Calu3 (cell line): ENCODE results near the gene VPS41. TPM values are rescaled to one million over a fixed set of nuclear protein-coding genes. Genes with fewer than 3 reads are reported as not detected.
A peak's percentile ranks its signal among the peaks of the same experiment; 100 is the strongest.

Source experiments
- BruUV-seq: library from RNA; stranded (reverse); fragments of 400-500 nt; replicated peaks from 2 replicates; lab custom pipeline; 2021; lab: Mats Ljungman, UMichigan
- CTCF ChIA-PET: fragments of 300-600 bp; sonication (Branson Sonifier 250); formaldehyde crosslinking; loops from one replicate; lab custom pipeline; 2022; ENCODE audit warnings: antibody characterized with exemption; lab: Charles Lee
- DNase-seq: peaks from one replicate; pipeline ENCODE4 v3.0.0; 2022
- H3K27ac Mint-ChIP-seq: one replicate; pipeline ENCODE4 v1.8.0; 2022; ENCODE audit warnings: mixed read lengths; ENCODE audit not compliant: unreplicated experiment
- H3K27me3 Mint-ChIP-seq: one replicate; pipeline ENCODE4 v1.8.0; 2022; ENCODE audit warnings: mixed read lengths; ENCODE audit not compliant: unreplicated experiment
- H3K36me3 Mint-ChIP-seq: one replicate; pipeline ENCODE4 v1.8.0; 2022; ENCODE audit warnings: mild to moderate bottlenecking, moderate library complexity, mixed read lengths; ENCODE audit not compliant: insufficient read depth, unreplicated experiment
- H3K4me1 Mint-ChIP-seq: one replicate; pipeline ENCODE4 v1.8.0; 2022; ENCODE audit warnings: mild to moderate bottlenecking, low read depth, mixed read lengths; ENCODE audit not compliant: unreplicated experiment
- H3K4me3 Mint-ChIP-seq: one replicate; pipeline ENCODE4 v1.8.0; 2022; ENCODE audit warnings: mild to moderate bottlenecking, low read depth, moderate library complexity, mixed read lengths; ENCODE audit not compliant: unreplicated experiment
- H3K9me3 Mint-ChIP-seq: one replicate; pipeline ENCODE4 v1.8.0; 2022; ENCODE audit warnings: low read depth, mixed read lengths; ENCODE audit not compliant: unreplicated experiment
- CTCF ChIP-seq: fragments of 200-600 bp; IDR thresholded peaks from one replicate; pipeline ENCODE4 v1.8.0; 2022; ENCODE audit warnings: antibody characterized with exemption; ENCODE audit not compliant: unreplicated experiment
- intact Hi-C: fragments of 100-400 bp; cut with micrococcal nuclease; formaldehyde crosslinking; loops from one replicate; pipeline ENCODE4 v1.10.0; 2022; ENCODE audit not compliant: unreplicated experiment
- total RNA-seq: library from RNA; stranded (reverse); gene quantifications from 2 replicates; pipeline ENCODE4 v1.2.3, GENCODE V29; 2022

Gene VPS41
- total RNA-seq, 1 experiment from 2014 or later = 292 TPM

GRCh38 chr7:38806912-38807311, 102.1 kb downstream of the VPS41 start:
- no TSS peak for BruUV-seq
- CTCF ChIA-PET = interaction anchor here (0.7 kb wide), 1 partner anchor 314 kb away, joined by 3 read pairs; no protein-coding TSS in a partner anchor
- DNase-seq = no peak
- no peak for TF ChIP-seq CTCF
- Mint-ChIP-seq H3K9me3 (no peaks in the 10 kb centered on the region), H3K36me3 (peaks cover 10% of the 10 kb centered on the region), H3K27ac (no peak overlapping the region), H3K4me3 (no peak overlapping the region), H3K27me3 (no peaks in the 10 kb centered on the region), H3K4me1 (peaks cover 47% of the 10 kb centered on the region)
- intact Hi-C loops = no loop called here

- BruUV-seq = no TSS peak
- CTCF ChIA-PET = no interaction called here
Observed at GRCh38 chr7:38801786-38802185, 107.2 kb downstream of the VPS41 start.

GRCh38 chr7:38798552-38799267, 110.3 kb downstream of the VPS41 start:
- intact Hi-C loops = loop anchor here (5.0 to 10.0 kb wide), 4 partner anchors 149 to 556 kb away; no protein-coding TSS in a partner anchor
- H3K4me1 Mint-ChIP-seq = peaks cover 43% of the 10 kb centered on the region
- CTCF ChIA-PET = interaction anchor here (1.0 kb wide), 1 partner anchor 131 kb away, joined by 3 read pairs; no protein-coding TSS in a partner anchor
- no peak overlapping the region for H3K4me3 Mint-ChIP-seq
- no peaks in the 10 kb centered on the region for H3K27me3 Mint-ChIP-seq
- TF ChIP-seq CTCF = no peak
- no TSS peak for BruUV-seq
- no peak for DNase-seq
- no peaks in the 10 kb centered on the region for H3K9me3 Mint-ChIP-seq
- no peak overlapping the region for H3K27ac Mint-ChIP-seq
- H3K36me3 Mint-ChIP-seq = peaks cover 38% of the 10 kb centered on the region

More at GRCh38 chr7:38801786-38802185, 107.2 kb downstream of the VPS41 start:
- no peaks in the 10 kb centered on the region for H3K9me3 Mint-ChIP-seq
- H3K27me3 Mint-ChIP-seq = no peaks in the 10 kb centered on the region
- no peak overlapping the region for H3K27ac Mint-ChIP-seq
- no peak overlapping the region for H3K4me3 Mint-ChIP-seq
- peaks cover 39% of the 10 kb centered on the region for H3K4me1 Mint-ChIP-seq
- no peak for TF ChIP-seq CTCF
- intact Hi-C loops = no loop called here
- H3K36me3 Mint-ChIP-seq = peaks cover 31% of the 10 kb centered on the region
- no peak for DNase-seq

- H3K27me3 Mint-ChIP-seq = no peaks in the 10 kb centered on the region
- peak; percentile 79 for DNase-seq
- H3K27ac Mint-ChIP-seq = peak overlapping the region; percentile 25
- H3K4me1 Mint-ChIP-seq = peaks cover 30% of the 10 kb centered on the region
- H3K4me3 Mint-ChIP-seq = no peak overlapping the region
- H3K36me3 Mint-ChIP-seq = peaks cover 40% of the 10 kb centered on the region
- H3K9me3 Mint-ChIP-seq = no peaks in the 10 kb centered on the region
- intact Hi-C loops = loop anchor here (1.0 to 10.0 kb wide), 8 partner anchors 34 to 723 kb away; no protein-coding TSS in a partner anchor
- BruUV-seq = no TSS peak
- TF ChIP-seq CTCF = peak; percentile 83
- CTCF ChIA-PET = interaction anchor here (0.6 to 1.2 kb wide), 3 partner anchors 166 to 278 kb away, joined by 3 to 6 read pairs (median 4); no protein-coding TSS in a partner anchor
Observed at GRCh38 chr7:38796626-38797501, 112.1 kb downstream of the VPS41 start.
